ENCODE data around the gene ASB7. TPM values are rescaled to one million over a fixed set of nuclear protein-coding genes. Genes with fewer than 3 reads are reported as not detected.

Gene ASB7
- total RNA-seq, 1 donor from 2014 or later: 10.8 TPM

GRCh38 chr15:100682468-100682867 is 80.1 kb downstream of the ASB7 start:
- H3K4me3 Mint-ChIP-seq (ENCODE audit: unreplicated experiment): no peak overlapping the region
- no peak overlapping the region for H3K27ac Mint-ChIP-seq (ENCODE audit: unreplicated experiment)
- H3K9me3 Mint-ChIP-seq (ENCODE audit: low read depth): peaks cover 10% of the 10 kb centered on the region
- H3K36me3 Mint-ChIP-seq (ENCODE audit: low read depth): peaks cover 3% of the 10 kb centered on the region
- TF ChIP-seq, protein P1, sequence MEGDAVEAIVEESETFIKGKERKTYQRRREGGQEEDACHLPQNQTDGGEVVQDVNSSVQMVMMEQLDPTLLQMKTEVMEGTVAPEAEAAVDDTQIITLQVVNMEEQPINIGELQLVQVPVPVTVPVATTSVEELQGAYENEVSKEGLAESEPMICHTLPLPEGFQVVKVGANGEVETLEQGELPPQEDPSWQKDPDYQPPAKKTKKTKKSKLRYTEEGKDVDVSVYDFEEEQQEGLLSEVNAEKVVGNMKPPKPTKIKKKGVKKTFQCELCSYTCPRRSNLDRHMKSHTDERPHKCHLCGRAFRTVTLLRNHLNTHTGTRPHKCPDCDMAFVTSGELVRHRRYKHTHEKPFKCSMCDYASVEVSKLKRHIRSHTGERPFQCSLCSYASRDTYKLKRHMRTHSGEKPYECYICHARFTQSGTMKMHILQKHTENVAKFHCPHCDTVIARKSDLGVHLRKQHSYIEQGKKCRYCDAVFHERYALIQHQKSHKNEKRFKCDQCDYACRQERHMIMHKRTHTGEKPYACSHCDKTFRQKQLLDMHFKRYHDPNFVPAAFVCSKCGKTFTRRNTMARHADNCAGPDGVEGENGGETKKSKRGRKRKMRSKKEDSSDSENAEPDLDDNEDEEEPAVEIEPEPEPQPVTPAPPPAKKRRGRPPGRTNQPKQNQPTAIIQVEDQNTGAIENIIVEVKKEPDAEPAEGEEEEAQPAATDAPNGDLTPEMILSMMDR (IDR thresholded peaks at IDR 0.05): no peak
- H3K4me1 Mint-ChIP-seq (ENCODE audit: low read depth): peaks cover 20% of the 10 kb centered on the region
- no peaks in the 10 kb centered on the region for H3K27me3 Mint-ChIP-seq (ENCODE audit: low read depth)
- DNase-seq (ENCODE audit: low spot score): no peak

DNA sequence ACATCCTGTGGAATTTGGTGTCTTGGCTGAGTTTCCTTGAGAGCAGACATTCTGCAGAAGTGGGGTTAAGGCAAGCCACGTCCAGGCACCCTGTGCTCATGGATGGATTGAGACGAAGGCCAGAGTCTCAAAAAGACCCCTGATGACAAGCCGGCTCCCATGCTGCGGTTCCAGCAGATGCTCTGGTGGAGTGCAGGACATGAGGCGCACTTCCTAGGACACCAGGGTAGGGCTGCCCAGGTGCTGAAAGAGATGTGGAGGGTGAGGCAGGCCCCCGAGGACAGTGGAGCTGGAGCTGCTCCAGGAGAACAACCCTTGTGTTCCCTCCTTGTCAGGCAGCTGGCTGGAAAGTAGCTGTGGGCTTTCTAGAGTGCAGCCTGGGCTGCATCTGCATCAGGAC is 81.0 kb downstream of the ASB7 start:
- Mint-ChIP-seq H3K4me3 (ENCODE audit: unreplicated experiment) (no peak overlapping the region), H3K27me3 (ENCODE audit: low read depth) (no peaks in the 10 kb centered on the region), H3K27ac (ENCODE audit: unreplicated experiment) (no peak overlapping the region), H3K9me3 (ENCODE audit: low read depth) (peaks cover 2% of the 10 kb centered on the region), H3K4me1 (ENCODE audit: low read depth) (peaks cover 25% of the 10 kb centered on the region), H3K36me3 (ENCODE audit: low read depth) (no peaks in the 10 kb centered on the region)
- TF ChIP-seq, protein P1 (IDR thresholded peaks at IDR 0.05): no peak
- no peak for DNase-seq (ENCODE audit: low spot score)

- Mint-ChIP-seq H3K27ac (ENCODE audit: unreplicated experiment) (no peak overlapping the region), H3K36me3 (ENCODE audit: low read depth) (no peaks in the 10 kb centered on the region), H3K9me3 (ENCODE audit: low read depth) (no peaks in the 10 kb centered on the region), H3K4me1 (ENCODE audit: low read depth) (peaks cover 25% of the 10 kb centered on the region), H3K27me3 (ENCODE audit: low read depth) (no peaks in the 10 kb centered on the region), H3K4me3 (ENCODE audit: unreplicated experiment) (no peak overlapping the region)
- no peak for DNase-seq (ENCODE audit: low spot score)
- TF ChIP-seq, protein P1 (IDR thresholded peaks at IDR 0.05): no peak
Observed at GRCh38 chr15:100684591-100684990, 82.2 kb downstream of the ASB7 start.

DNA sequence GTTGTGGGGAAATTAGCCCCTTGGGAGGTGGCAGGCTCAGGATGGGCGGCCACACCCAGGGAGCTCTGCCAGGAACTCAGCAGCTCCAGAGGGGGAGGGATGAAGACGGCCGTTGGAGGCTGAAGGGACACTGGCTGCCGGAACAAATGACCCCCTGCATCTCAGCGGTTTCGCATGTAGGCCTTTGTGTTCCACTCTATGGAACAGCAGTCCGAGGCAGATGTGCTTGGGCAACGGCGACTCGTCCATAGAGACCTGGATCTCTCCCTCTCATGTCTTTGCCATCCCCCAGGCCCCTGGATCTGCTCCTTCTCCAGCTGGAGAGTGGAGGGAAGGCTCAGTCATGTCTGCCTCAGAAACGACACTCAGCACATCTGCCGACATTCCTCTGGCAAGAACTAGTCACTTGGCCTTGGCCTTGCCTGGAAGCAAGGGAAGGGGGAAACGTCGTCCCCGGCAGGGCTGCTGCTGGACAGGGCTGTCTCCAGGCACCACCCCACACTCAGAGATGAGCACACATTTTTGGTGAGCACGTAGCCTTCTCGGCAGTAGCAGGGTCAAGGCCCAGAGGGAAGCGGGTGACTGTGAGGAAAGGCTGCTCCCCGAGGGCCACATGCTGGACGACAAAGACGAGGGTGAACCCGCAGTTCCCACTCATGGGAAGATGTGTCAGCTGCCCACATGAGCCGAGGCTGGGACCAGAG is 83.8 kb downstream of the ASB7 start:
- TF ChIP-seq, protein P1 (IDR thresholded peaks at IDR 0.05): no peak
- Mint-ChIP-seq H3K9me3 (ENCODE audit: low read depth) (no peaks in the 10 kb centered on the region), H3K27me3 (ENCODE audit: low read depth) (no peaks in the 10 kb centered on the region), H3K4me3 (ENCODE audit: unreplicated experiment) (no peak overlapping the region), H3K27ac (ENCODE audit: unreplicated experiment) (no peak overlapping the region), H3K4me1 (ENCODE audit: low read depth) (peaks cover 25% of the 10 kb centered on the region), H3K36me3 (ENCODE audit: low read depth) (no peaks in the 10 kb centered on the region)
- no peak for DNase-seq (ENCODE audit: low spot score)

DNA sequence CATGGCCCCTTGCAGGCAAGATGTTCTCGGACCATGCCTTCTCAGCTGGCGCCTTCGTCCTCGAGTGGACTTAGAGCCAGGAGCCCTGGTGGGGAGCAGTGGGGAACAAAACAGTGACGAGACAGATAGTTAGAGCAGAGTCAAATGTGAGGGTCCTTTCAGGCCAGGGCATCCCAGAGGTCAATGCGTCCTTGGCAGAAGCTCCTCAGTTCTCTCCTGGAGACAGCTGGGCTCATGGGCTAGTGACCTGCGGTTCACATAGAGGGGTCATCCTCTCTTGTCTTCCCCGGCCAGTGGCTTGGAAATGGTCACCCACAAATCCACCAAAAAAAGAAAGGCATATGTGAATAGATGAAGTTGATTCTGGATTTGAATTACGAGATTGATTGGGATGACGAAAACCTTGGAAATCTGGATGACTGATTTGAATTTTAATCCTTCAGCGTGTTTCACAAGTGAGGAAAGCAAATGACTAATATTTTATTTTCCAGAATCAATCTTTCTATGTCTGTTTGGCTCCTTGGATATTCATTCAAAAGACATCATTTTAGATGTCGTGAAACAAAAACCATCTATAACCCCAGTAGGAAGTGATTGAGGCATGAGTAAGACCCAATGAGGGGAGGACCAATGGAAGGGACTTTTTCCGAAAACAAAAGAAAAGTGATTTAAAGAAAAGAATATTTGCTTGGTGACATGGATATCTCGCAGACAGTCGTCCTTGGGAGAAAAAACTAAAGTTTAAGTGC is 84.5 kb downstream of the ASB7 start:
- Mint-ChIP-seq H3K4me1 (ENCODE audit: low read depth) (peaks cover 24% of the 10 kb centered on the region), H3K27ac (ENCODE audit: unreplicated experiment) (no peak overlapping the region), H3K36me3 (ENCODE audit: low read depth) (no peaks in the 10 kb centered on the region), H3K9me3 (ENCODE audit: low read depth) (no peaks in the 10 kb centered on the region), H3K27me3 (ENCODE audit: low read depth) (no peaks in the 10 kb centered on the region), H3K4me3 (ENCODE audit: unreplicated experiment) (no peak overlapping the region)
- no peak for DNase-seq (ENCODE audit: low spot score)
- TF ChIP-seq, protein P1 (IDR thresholded peaks at IDR 0.05): no peak
